GM10266 (cell line): ENCODE data around the gene ENHO.

Source experiments
- DNase-seq: peaks from one replicate; pipeline ENCODE4 v3.0.0; 2012; ENCODE audit errors: extremely low spot score
- TF ChIP-seq, protein P1 (sequence below): IDR thresholded peaks from 2 replicates; pipeline ENCODE4 v1.5.1; 2012; ENCODE audit warnings: mild to moderate bottlenecking, low read depth; ENCODE audit not compliant: control insufficient read depth, insufficient read depth; ENCODE audit errors: missing control alignments

Gene ENHO

DNA sequence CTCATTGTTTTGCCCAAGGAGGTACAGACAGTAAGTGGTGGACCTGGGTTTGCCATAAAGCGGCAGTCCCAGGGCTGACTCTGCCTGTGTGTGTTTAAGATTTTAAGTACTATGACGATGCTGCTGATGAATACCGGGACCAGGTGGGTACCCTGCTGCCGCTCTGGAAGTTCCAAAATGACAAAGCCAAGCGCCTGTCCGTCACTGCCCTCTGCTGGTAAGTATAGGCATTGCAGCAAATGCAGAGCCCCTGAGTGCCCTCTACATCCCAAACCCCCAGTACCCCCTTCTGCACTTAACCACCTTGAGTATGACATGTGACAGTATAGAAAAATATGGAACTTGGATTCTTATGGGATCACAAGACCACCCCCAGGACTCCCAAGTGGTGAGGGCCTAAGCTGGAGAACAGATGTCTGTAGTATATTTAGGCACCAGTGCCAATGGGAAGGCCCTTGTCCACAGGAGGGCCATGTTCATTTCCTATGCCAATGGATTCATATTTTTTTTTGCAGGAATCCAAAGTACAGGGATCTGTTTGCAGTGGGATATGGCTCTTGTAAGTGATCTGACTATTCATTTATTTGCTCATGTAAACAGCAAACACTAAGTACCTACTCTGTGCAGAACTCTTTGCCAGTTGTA is 22.0 kb downstream of the ENHO start:
- TF ChIP-seq, protein P1, sequence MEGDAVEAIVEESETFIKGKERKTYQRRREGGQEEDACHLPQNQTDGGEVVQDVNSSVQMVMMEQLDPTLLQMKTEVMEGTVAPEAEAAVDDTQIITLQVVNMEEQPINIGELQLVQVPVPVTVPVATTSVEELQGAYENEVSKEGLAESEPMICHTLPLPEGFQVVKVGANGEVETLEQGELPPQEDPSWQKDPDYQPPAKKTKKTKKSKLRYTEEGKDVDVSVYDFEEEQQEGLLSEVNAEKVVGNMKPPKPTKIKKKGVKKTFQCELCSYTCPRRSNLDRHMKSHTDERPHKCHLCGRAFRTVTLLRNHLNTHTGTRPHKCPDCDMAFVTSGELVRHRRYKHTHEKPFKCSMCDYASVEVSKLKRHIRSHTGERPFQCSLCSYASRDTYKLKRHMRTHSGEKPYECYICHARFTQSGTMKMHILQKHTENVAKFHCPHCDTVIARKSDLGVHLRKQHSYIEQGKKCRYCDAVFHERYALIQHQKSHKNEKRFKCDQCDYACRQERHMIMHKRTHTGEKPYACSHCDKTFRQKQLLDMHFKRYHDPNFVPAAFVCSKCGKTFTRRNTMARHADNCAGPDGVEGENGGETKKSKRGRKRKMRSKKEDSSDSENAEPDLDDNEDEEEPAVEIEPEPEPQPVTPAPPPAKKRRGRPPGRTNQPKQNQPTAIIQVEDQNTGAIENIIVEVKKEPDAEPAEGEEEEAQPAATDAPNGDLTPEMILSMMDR: peak; percentile 94
- DNase-seq: peak; percentile 59

- TF ChIP-seq, protein P1: no peak
- no peak for DNase-seq
Observed at GRCh38 chr9:34499076-34499475, 23.7 kb downstream of the ENHO start.

DNA sequence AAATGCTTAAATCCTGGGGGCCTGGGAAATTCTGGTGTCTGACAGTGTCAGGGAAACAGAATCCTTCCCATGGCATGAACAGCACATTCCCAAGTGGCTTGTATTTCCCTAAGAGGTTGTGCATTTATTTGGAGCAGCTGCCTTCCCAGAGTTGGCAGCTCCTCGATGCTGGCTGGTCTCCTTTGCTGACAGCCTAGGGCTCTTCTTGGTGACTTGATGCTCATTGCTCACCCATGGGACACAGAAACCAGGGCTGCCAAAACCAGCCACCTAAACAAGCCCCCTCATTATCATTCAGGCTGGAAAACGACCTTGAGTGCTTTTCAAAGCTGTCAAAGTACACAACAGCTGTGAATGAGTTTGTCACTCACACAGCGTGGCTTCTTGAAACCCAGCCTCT is 24.2 kb downstream of the ENHO start:
- TF ChIP-seq, protein P1: no peak

GRCh38 chr9:34496149-34496712 is 26.6 kb downstream of the ENHO start:
- TF ChIP-seq, protein P1: no peak
- DNase-seq: no peak

More for the DNA sequence above, 24.2 kb downstream of the ENHO start:
- no peak for DNase-seq

- DNase-seq: no peak
- TF ChIP-seq, protein P1: no peak
Observed at GRCh38 chr9:34493972-34494535, 28.7 kb downstream of the ENHO start.

DNA sequence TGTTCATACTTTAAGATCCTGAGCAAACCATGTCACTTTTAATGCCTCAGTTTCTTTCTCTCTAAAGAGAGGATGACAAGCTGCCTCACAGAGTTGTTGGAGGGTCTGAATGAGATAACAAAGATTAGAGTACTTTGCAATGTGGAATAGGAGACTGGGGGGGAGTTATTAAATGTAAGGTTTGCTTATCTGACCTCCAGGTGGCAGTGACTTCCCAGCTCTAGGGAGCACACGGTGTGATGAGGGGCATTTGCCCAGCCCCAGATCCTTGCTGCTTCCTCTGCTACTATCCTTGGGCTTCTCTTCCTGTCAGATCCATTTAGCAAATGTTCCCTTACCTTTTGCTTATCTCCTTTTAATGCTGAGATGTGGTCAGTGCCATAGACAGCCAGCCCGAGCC is 30.7 kb downstream of the ENHO start:
- no peak for DNase-seq

More for the DNA sequence above, 30.7 kb downstream of the ENHO start:
- TF ChIP-seq, protein P1: no peak
